ENCODE results near the gene DOCK10.

DOCK10 gene

GRCh38 chr2:224881846-224882245 is 160.4 kb downstream of the DOCK10 start:
- no peak for DNase-seq (ENCODE audit: low read depth)
- no peak for TF ChIP-seq CTCF (IDR thresholded peaks at IDR 0.05; ENCODE audit: insufficient read depth, low read depth, low read length, missing control alignments)

GRCh38 chr2:224876522-224876921 is 165.7 kb downstream of the DOCK10 start:
- no peak for TF ChIP-seq CTCF (IDR thresholded peaks at IDR 0.05; ENCODE audit: insufficient read depth, low read depth, low read length, missing control alignments)
- H3K4me3 ChIP-seq (ENCODE audit: low read length): no peak overlapping the region
- no peak for DNase-seq (ENCODE audit: low read depth)

More at GRCh38 chr2:224881846-224882245, 160.4 kb downstream of the DOCK10 start:
- H3K4me3 ChIP-seq (ENCODE audit: low read length): no peak overlapping the region

GRCh38 chr2:224875841-224876240 is 166.4 kb downstream of the DOCK10 start:
- no peak for TF ChIP-seq CTCF (IDR thresholded peaks at IDR 0.05; ENCODE audit: insufficient read depth, low read depth, low read length, missing control alignments)
- no peak overlapping the region for H3K4me3 ChIP-seq (ENCODE audit: low read length)
- no peak for DNase-seq (ENCODE audit: low read depth)

- TF ChIP-seq CTCF (IDR thresholded peaks at IDR 0.05; ENCODE audit: insufficient read depth, low read depth, low read length, missing control alignments): no peak
- no peak overlapping the region for H3K4me3 ChIP-seq (ENCODE audit: low read length)
- no peak for DNase-seq (ENCODE audit: low read depth)
Measured at GRCh38 chr2:224875153-224875552, 167.1 kb downstream of the DOCK10 start.

- TF ChIP-seq CTCF (IDR thresholded peaks at IDR 0.05; ENCODE audit: insufficient read depth, low read depth, low read length, missing control alignments): no peak
- no peak for DNase-seq (ENCODE audit: low read depth)
- H3K4me3 ChIP-seq (ENCODE audit: low read length): no peak overlapping the region
Measured at GRCh38 chr2:224871813-224872212, 170.5 kb downstream of the DOCK10 start.

GRCh38 chr2:224870341-224870740 is 171.9 kb downstream of the DOCK10 start:
- DNase-seq (ENCODE audit: low read depth): no peak
- no peak for TF ChIP-seq CTCF (IDR thresholded peaks at IDR 0.05; ENCODE audit: insufficient read depth, low read depth, low read length, missing control alignments)
- H3K4me3 ChIP-seq (ENCODE audit: low read length): no peak overlapping the region

- TF ChIP-seq CTCF (IDR thresholded peaks at IDR 0.05; ENCODE audit: insufficient read depth, low read depth, low read length, missing control alignments): no peak
- H3K4me3 ChIP-seq (ENCODE audit: low read length): no peak overlapping the region
- DNase-seq (ENCODE audit: low read depth): peak; percentile 70
Measured at GRCh38 chr2:224869601-224870233, 172.6 kb downstream of the DOCK10 start.

Measured in epithelial cell of esophagus (primary cell).